Measurements from ENCODE around the gene UVRAG.
"Not testable (repeated sequence)": the region's sequence is repeated elsewhere in the genome, so short reads cannot be mapped to it uniquely, and the experiment has no call there.

UVRAG gene

DNA sequence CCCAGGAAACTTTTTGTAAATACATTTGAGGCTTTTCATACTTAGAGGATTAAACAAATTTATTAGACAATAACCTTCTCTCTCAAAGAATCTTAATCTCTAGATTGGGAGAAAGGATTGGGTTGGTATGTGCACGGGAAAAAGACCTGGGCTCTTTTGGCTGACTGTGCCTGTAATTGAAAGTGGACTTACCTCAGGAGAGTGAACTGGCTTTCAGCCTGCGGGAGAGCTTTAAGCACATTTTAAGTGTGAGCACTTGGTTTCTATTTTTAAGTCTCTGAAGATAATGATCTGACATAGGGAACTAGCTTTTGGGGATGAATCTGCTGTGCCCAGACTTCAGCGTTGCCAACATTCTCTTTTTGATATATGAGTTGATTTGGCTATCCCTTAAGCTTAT lies 35.8 kb downstream of the UVRAG start:
- no peak for DNase-seq

DNA sequence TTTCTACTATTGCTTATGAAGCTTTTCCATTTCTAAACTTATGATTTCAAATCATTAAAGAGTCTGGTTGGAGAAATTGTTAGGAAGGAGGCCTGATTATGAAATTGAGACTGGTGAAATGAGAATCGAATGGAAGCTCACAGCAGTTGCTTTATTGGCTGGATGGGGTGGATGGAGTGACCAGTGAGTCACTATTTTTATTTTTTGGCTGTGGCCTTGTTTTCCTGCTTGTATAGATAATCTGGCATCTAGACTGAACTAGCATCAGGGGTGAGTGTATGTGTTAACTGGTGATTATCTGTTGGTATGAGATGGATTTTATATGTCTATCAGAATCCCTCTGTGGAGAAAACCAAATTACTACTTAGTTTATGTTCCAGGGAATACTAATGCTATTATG lies 36.2 kb downstream of the UVRAG start:
- no peak for DNase-seq

DNA sequence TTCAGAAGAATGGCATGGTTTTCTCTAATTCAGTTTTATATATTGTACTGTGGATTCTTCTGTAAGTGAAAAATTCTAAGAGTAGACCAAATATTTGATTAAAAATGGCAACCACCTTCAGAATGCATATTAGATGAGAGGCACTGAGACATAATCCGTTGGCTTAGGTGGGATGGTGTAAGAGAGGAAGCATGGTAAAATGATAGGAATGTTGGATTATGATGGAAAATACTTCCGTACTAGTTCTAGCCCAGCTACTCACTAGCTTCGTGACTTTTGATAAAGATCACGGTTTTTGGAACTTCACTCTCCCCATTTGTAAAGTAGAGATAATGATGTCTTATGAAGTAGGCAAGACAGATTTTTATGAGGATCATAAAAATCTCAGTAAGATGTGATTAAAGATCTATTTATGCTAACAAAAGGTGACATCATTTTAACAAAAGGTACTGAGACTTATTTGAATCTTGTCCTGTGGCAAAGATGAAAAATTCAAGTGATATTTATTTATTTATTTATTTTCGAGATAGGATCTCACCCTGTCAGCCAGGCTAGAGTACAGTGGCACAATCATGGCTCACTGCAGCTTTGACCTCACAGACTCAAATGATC lies 37.5 kb downstream of the UVRAG start:
- no peak for DNase-seq

DNA sequence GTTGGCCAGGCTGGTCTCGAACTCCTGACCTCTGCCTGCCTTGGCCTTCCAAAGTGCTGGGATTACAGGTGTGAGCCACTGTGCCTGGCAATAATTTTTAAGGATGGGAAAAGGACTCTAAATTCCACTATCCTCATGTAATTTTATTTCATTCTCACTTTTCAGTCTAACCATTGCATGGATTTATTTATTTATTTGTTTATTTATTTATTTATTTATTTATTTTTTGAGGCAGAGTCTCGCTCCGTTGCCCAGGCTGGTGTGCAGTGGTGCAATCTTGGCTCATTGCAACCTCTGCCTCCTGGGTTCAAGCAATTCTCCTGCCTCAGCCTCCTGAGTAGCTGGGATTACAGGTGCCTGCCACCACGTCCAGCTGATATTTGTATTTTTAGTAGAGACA lies 38.6 kb downstream of the UVRAG start:
- DNase-seq: not testable (repeated sequence)

DNA sequence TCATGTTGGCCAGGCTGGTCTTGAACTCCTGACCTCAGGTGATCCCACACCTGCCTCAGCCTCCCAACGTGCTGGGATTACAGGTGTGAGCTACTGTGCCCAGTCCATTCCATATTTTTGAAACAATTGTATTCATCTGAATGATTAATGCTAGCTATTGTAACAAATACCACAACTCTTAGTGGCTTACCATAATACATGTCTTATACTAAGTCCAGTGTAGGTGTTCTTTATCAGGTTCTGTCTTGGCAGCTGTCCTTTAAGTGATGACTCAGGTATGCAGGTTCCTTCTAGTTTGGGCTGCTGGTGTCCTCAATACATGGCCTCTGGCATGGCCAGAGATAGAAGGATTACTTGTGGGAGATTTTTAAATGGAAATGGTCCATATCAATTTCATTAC lies 39.0 kb downstream of the UVRAG start:
- no peak for DNase-seq

DNA sequence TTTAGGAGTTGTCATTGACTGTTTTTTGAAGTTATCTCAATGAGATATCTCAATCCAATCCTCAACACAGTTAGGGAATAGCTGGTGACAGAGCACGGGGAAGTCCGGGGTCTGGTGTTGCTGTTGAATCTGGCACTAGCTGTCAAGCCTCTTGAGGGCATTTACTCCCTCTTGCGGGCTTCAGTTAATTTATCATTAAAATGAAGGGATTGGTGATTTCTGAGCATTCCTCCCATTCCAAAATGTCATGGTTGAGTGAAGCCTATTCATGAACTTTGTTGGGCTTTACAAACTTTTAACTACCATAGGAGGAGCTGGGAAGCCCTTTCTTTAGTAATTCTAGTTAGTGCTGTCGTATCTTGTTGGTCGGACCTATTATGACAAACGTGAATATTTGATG lies 40.2 kb downstream of the UVRAG start:
- DNase-seq: no peak

DNA sequence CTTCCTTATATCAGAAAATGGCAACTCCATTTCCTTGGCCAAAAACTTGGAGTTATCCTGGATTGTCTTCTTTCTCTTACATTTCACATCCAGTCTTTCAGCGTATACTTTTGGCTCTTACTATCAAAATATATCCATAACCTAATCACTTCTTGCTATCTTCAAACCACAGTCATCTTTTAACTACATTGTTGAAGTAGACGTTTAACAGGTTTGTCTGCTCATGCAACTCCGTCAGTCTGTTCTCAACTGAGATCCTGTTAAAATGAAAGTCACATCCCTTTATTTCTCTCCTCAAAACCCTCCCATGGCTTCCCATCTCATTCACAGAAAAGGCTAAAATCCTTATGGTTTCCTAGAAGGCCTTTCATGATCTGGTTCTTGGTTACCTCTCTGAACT lies 41.9 kb downstream of the UVRAG start:
- no peak for DNase-seq

DNA sequence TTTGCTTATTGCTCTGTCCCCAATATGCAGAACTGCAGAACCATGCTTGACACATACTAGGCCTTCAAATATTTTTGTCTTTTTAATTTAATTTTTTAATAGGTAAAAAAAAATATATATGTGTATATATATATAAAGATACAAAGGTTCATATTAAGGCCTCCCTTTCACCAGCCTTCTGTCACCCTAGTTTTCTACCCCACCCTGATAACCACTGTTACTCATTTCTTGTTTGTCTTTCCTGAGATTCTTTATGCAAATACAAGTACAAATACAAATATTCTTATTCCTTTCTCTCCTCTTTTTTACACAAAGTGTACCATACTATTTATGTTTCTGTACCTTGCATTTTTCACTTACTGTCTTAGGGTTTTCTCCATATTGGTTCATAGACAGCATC lies 43.0 kb downstream of the UVRAG start:
- no peak for DNase-seq

DNA sequence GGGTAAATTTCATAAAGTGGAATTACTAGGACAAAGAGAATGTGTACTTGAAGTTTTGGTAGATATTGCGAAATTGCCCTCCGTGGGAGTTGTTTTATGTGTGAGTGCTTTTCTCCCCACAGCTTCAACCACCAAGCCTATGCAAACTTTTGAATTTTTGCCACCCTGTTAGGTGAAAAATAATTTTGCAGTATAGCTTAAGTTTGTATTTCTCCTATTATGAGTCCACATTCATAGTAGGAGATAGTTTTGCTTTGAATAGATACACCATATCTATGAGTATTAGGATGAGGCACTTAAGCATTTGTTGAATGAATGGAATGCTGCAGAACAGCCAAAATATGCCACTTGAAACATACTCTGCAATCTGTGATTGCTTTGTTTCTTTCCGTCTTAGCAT lies 43.6 kb downstream of the UVRAG start:
- DNase-seq: no peak

DNA sequence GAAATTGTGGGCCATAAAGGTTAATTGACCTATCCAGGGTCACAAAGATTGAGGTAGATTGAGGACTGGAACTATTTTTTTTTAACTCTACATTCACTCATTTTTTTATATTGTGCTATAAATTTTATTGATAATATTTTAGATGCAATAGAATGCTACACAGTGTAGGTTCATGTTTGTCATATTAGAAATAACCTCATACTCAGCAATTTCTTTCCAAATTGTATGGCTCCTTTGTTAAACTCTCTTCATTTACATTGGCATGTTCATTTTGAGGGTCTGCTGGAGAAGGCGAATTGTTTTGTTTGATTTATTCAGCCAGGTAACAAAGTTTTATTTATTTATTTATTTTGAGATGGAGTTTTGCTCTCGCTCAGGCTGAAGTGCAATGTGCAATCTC lies 44.6 kb downstream of the UVRAG start:
- DNase-seq: no peak

DNA sequence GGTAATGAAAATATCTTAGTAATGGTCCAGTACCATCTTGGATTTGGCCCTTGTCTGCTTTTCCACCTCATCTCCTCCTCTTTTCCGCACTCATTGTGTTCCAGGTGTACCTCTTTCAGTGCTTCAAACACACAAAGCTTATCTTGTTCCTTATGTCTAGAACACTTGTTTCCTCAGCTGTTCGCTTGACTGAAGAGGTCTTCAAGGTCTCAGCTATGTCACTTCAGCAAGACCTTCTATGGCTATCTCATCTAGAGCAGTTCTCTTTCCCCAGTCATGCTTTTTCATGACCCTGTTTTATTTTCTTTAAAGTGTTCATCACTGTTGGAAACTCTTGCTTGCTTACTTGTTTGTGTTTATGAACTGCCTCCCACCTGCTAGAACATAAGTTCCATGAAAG lies 47.4 kb downstream of the UVRAG start:
- no peak for DNase-seq

DNA sequence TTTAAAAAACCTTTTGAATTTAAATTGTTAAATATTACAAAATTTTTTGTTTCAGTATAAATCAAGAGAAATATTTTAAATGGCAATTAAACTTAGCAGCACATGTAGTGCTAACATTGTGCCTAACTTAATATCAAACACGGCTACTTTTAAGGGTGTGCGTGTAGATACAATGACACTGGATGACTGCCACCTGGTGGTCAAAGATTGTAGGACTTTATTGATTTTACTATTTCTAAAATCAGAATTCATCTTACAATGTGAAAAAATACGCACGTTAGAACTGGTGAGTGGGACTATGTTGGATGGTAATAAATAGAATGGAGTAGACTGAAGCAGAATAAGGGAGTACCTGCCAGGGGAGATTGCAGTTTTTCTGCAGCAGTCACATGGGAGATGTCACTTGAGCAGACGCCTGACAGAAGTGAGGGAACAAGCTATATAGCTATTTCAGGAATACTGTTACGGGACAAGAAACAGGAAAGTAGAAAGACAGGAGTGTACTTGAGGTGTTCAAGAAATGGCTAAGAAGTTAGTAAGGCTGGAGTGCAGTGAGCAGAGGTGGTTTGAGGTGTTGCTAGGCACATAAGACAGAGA lies 52.9 kb downstream of the UVRAG start:
- DNase-seq: no peak

DNA sequence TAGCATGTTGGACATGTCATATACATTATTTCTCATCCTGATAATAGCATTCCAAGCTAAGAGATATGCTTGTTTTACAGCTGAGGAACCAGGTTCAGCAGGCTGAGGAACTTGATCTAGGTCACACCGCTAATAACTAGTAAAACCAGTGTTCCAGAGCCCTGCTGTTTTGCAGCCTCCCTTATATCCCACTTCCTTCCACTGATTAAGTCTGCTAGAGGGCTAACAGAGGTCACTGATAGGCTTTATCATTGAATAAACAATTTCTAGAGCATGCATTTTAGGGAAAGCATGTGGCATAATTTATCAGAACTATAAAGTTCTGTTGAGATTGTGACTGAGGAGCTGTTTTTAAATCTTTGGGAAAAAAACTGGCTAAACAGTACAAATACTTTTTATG lies 54.0 kb downstream of the UVRAG start:
- no peak for DNase-seq

DNA sequence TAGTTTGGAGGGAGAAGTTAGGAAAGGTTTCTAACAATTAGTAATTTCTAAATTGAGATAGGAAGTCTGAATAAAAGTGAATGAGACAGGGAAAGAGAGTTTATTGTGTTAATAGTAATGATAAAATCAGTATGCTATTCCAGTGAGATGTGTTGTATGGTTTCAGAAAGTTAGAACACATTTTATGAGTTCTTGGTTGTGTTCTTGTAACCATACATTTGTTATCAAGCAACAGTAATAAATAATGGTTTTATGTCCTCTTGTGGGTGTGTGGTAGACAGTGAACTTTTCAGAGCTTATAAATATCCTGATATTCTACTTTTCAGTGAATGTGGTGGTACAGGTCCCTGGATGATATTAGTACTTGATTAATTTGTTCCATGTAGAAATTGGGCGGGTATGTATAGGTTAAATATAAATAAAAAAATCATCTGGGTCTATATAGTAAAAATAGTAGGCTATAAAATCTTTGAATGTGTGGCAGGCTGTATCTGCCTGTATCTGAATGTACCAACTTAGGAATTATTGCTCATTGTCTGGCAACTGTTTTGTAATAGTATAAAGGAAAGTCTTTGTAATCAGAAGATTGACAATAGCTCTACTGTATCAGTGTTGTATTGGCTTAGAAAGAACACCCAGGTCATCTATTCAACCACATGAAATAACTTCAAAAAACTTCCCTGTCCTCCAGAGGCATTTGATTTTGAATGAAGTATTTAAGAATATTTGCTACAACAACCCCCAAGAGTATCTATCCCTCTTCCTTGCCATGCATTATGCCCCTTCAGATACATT lies 54.8 kb downstream of the UVRAG start:
- no peak for DNase-seq

DNA sequence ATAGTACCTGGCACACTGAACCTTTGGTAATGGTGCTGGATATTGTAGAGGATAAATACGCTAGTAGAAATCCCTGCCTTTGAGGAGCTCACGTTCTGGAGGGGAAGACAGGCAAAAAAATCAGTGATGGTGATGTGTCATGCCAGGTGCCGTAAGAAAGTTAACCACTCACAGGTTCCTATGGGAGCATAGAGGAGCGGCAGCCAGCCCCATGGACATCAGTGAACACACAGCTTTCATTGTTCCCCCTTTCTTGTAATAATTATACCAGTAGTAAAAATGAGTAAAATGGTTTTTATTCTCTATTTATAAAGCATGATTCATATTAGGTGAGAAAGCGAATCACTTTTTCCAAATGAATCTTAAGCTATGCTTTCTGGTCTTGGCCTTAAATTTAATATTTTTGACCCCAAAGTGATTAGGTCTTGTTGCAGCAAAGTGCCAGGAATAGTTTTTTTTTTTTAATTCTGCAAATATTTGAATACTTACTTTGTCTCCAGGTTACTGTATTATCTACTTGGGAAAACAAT lies 57.9 kb downstream of the UVRAG start:
- no peak for DNase-seq

DNA sequence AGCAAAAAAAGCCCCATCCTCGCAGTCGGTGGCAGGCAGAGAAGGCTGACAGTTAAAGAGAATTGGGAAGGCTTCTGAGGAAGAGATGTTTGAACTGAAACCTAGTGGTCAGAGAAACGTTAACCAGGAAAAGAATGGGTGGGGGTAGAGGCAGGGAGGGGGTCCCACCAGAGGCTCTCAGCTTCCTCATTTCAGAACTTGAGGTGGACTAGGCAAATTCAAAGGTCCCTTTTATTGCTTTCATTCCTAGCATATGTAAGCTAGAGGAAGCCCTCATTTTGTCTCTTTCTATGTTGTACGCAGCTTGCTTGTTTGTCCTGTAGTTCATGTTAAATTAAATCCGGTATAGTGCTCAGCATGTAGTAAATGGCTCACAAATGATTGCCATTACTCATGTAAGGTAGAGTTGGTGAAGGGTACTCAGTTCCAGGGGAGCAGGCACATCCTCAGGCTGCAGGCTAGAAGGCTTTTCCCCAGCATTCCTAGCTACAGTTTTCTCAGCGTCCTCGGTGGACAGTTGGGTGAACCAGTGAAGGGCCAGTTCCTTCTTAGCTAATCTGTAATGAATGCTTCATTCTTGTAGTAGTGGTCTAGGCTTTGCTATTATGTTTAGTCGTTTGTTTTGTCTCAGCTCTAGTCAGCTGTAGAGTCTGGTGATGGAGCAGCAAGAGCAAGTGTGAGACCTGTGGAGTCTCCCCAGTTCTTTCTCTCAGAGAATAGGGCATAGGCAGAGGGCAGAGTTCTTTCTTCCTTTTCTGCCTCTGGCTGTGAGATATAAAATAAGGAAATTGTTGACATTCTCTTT lies 58.6 kb downstream of the UVRAG start:
- no peak for DNase-seq

DNA sequence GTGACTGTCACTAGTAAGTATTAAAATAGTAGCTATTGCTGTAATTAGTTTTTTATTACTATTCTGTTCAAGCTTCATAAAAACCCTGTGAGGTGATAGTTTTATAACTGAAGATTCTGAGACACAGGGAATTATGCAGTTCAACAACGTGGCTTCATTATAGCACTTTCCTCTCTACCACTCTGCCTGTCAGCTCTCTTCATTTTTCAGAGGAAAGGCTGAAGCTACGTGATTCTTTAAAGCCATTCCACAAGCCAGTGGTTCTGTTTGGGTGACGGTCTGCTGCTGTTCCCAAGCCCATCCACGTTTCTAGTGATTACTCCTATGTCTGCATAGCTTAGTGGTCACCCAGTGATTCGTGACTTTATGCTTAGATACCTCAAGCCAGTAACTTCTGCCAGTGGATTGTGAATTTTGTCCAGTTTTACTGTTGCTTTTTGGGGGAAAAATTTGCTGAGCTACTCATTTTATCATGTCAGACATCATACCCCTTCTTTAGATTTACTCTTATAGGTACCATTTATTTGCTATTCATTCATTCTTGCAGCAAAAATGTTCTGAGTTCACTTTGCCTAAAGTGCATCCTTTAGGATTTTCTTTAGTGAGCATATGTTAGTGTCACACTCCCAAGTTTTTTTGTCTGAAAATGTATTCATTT lies 59.8 kb downstream of the UVRAG start:
- no peak for DNase-seq

DNA sequence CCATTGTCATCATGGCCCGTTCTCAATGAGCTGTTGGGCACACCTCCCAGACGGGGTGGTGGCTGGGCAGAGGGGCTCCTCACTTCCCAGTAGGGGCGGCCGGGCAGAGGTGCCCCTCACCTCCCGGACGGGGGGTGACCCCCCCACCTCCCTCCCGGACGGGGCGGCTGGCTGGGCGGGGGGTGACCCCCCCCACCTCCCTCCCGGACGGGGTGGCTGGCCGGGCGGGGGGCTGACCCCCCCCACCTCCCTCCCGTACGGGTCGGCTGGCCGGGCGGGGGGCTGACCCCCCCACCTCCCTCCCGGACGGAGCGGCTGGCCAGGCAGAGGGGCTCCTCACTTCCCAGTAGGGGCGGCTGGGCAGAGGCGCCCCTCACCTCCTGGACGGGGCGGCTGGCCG lies 62.3 kb downstream of the UVRAG start:
- DNase-seq: not testable (repeated sequence)

DNA sequence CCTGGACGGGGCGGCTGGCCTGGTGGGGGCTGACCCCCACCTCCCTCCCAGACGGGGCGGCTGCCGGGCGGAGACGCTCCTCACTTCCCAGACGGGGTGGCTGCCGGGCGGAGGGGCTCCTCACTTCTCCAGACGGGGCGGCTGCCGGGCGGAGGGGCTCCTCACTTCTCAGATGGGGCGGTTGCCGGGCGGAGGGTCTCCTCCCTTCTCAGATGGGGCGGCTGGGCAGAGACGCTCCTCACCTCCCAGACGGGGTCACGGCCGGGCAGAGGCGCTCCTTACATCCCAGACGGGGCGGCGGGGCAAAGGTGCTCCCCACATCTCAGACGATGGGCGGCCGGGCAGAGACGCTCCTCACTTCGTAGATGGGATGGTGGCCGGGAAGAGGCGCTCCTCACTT lies 62.9 kb downstream of the UVRAG start:
- not testable (repeated sequence) for DNase-seq

DNA sequence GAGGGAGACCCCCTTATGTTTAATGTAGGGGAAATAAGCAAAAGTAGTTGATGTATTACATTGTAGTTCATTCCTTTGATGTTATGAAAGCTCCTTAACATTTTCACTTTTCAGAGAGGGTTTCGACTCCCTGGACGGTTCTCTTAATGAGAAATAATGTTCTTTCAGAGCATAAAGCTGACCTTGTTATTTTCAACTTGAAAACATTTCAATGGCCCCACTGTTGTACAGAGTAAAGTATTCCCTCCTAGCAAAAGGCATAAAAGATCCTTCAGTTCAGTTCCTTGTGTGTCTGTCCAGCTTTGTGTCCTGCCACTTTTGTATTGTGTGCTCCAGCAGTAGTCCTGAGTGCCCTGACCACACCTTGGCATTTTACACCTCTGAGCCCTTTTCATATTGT lies 63.9 kb downstream of the UVRAG start:
- no peak for DNase-seq

DNA sequence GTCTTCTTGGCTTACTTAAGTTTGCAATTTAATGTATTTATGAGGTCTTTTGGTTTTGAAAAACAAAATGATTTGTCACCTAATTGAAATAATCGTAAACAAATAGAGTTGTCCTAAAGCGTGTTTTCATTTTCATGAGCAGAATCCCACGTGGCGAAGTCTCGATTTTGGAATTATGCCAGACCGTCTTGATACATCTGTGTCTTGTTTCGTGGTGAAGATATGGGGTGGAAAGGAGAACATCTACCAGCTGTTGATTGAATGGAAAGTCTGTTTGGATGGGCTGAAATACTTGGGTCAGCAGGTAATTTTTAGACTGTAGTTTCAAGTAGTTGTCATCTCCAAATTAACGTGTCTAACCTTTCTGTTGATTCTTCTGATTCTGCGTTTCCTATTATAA lies 64.7 kb downstream of the UVRAG start:
- DNase-seq: no peak

DNA sequence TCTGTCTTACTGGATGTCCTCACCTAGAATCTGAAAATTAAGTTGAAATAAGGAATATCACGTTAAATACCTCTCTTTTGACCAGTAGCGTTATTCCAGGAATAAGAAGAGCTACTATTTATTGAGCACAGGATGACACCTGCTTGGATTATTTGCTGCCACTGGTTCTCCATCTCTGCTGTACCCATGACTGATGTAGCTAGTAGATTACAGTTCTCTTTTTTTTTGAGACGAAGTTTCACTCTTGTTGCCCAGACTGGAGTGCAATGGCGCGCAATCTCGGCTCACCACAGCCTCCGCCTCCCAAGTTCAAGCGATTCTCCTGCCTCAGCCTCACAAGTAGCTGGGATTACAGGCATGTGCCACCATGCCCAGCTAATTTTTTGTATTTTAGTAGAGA lies 65.3 kb downstream of the UVRAG start:
- DNase-seq: not testable (repeated sequence)

DNA sequence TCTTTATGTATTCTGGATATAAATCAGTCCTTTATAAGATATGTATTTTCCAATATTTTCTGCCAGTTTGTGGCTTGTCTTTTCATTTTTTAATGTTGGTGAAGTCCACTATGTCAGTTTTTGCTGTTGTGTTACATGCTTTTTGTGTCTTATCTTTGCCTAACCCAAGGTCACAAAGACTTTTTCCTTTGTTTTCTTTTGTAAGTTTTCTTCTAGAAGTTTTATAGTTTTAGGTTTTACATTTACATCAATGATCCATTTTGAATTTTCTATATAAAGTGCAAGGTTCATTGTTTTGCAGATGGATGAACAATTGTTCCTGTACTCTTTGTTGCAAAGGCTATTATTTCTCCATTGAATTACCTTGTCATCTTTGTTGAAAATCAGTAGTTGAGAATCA lies 69.3 kb downstream of the UVRAG start:
- DNase-seq: no peak
